K562 (cell line): ENCODE results near the gene ZGLP1. TPM values are rescaled to one million over a fixed set of nuclear protein-coding genes. Genes with fewer than 3 reads are reported as not detected.

Experiments used
- CBX2 ChIP-seq: fragments of 200-600 bp; sonication (generic); IDR thresholded peaks from one replicate; pipeline ENCODE4 v1.6.1; 2012; ENCODE audit warnings: mild to moderate bottlenecking, low read length, inconsistent platforms; ENCODE audit not compliant: insufficient read depth, poor library complexity, severe bottlenecking
- CREB1 ChIP-seq, 2 experiments: sonication (generic) in 1 of 2; formaldehyde crosslinking in 1 of 2; IDR thresholded peaks; 2 replicates each; pipeline versions ENCODE4 v1.6.1 to v1.8.0; 2012 to 2022; ENCODE audit warnings: inconsistent platforms in 1 of 2, mild to moderate bottlenecking in 1 of 2, missing genetic modification reagents in 1 of 2, moderate library complexity in 1 of 2
- CREM ChIP-seq: IDR thresholded peaks from 2 replicates; pipeline ENCODE4 v1.6.1; 2014; ENCODE audit warnings: antibody characterized with exemption, low read depth
- CTCF ChIP-seq, 3 experiments: IDR thresholded peaks in 2 of 3; conservative IDR thresholded peaks in 1 of 3; 2 replicates each; pipeline ENCODE4 v1.5.1; 2011 to 2012; ENCODE audit warnings: low read length in 3 of 3, mild to moderate bottlenecking in 3 of 3, control low read depth in 2 of 3, improper control_type of control experiment in 1 of 3, inconsistent platforms in 1 of 3, low read depth in 1 of 3, mixed read lengths in 1 of 3, moderate library complexity in 1 of 3; ENCODE audit not compliant: insufficient read depth in 2 of 3
- CTCFL ChIP-seq: IDR thresholded peaks from 2 replicates; pipeline ENCODE4 v1.6.1; 2011; ENCODE audit warnings: borderline replicate concordance, low read depth, mild to moderate bottlenecking, moderate library complexity, low read length; ENCODE audit not compliant: insufficient read depth, poor library complexity, severe bottlenecking
- DMBX1 ChIP-seq: fragments of 250-450 bp; sonication (Bioruptor Pico); IDR thresholded peaks from 2 replicates; pipeline ENCODE4 v1.8.0; 2022; ENCODE audit warnings: inconsistent platforms, mild to moderate bottlenecking, moderate library complexity, borderline replicate concordance
- ESRRA ChIP-seq: fragments of 450-650 bp; IDR thresholded peaks from 2 replicates; pipeline ENCODE4 v1.6.1; 2014; ENCODE audit warnings: low read depth, mild to moderate bottlenecking, moderate library complexity, borderline replicate concordance
- HDGF ChIP-seq: fragments of 450-650 bp; IDR thresholded peaks from 2 replicates; pipeline ENCODE4 v1.6.1; 2016
- HNRNPK ChIP-seq: fragments of 200-400 bp; formaldehyde crosslinking; IDR thresholded peaks from one replicate; pipeline ENCODE4 v1.6.1; 2018; ENCODE audit warnings: mild to moderate bottlenecking, low read depth, low read length; ENCODE audit not compliant: poor library complexity, severe bottlenecking
- MYNN ChIP-seq, 2 experiments: sonication (generic); formaldehyde crosslinking in 1 of 2; IDR thresholded peaks; 2 replicates each; pipeline versions ENCODE4 v1.5.0 to v1.6.1; 2016 to 2020; ENCODE audit warnings: antibody characterized with exemption in 1 of 2, missing genetic modification reagents in 1 of 2
- NR3C1 ChIP-seq: sonication (generic); formaldehyde crosslinking; IDR thresholded peaks from 2 replicates; pipeline ENCODE4 v1.8.1; 2022; ENCODE audit warnings: missing genetic modification reagents
- PKNOX1 ChIP-seq: fragments of 450-650 bp; IDR thresholded peaks from 2 replicates; pipeline ENCODE4 v1.6.1; 2016
- POLR2A ChIP-seq: fragments of 450-650 bp; conservative IDR thresholded peaks from 2 replicates; pipeline ENCODE4 v1.6.1; 2016
- RFX5 ChIP-seq: IDR thresholded peaks from 2 replicates; pipeline ENCODE4 v1.6.1; 2011; ENCODE audit warnings: low read depth, mild to moderate bottlenecking, improper control_type of control experiment, low read length
- SMC3 ChIP-seq: conservative IDR thresholded peaks from 2 replicates; pipeline ENCODE4 v1.6.1; 2011; ENCODE audit warnings: low read depth, low read length, improper control_type of control experiment; ENCODE audit not compliant: insufficient read depth
- STAG1 ChIP-seq: sonication (generic); formaldehyde crosslinking; IDR thresholded peaks from 2 replicates; pipeline ENCODE4 v1.5.0; 2020; ENCODE audit warnings: missing genetic modification reagents, borderline replicate concordance
- SUPT5H ChIP-seq: fragments of 450-650 bp; IDR thresholded peaks from 2 replicates; pipeline ENCODE4 v1.6.1; 2016
- XRCC5 ChIP-seq: fragments of 200-400 bp; formaldehyde crosslinking; IDR thresholded peaks from 2 replicates; pipeline ENCODE4 v1.6.1; 2017; ENCODE audit warnings: low read depth, mild to moderate bottlenecking, low read length
- ZBTB7A ChIP-seq: IDR thresholded peaks from 2 replicates; pipeline ENCODE4 v1.6.1; 2011; ENCODE audit warnings: low read depth, mild to moderate bottlenecking, low read length, moderate library complexity, borderline replicate concordance; ENCODE audit not compliant: control insufficient read depth
- ZEB2 ChIP-seq: fragments of 450-650 bp; IDR thresholded peaks from 2 replicates; pipeline ENCODE4 v1.6.1; 2016
- ZNF384 ChIP-seq: IDR thresholded peaks from 2 replicates; pipeline ENCODE4 v1.6.1; 2012; ENCODE audit warnings: low read depth, low read length, improper control_type of control experiment
- polyA plus RNA-seq, 8 experiments: library from polyadenylated mRNA; depleted of rRNA in 4 of 8; stranded (reverse) in 5 of 8; unstranded in 3 of 8; fragments of >200 nt; fragmentation: Nextera tagmentation in 2 of 8; fragmentation: Illumina TruSeq in 1 of 8; extraction: Ambion mirVana in 2 of 8; extraction: Trizol in 1 of 8; gene quantifications; 2 replicates each; pipeline versions ENCODE4 v1.2.1 to v1.2.3, GENCODE V29; 2011 to 2014; ENCODE audit warnings: inconsistent platforms in 1 of 8, missing spikeins in 1 of 8
- total RNA-seq, 7 experiments: library from RNA; depleted of rRNA in 6 of 7; stranded (reverse); fragments of >200 nt in 6 of 7; fragmentation: Illumina TruSeq in 2 of 7; extraction: Trizol in 2 of 7; gene quantifications; 2 replicates each; pipeline versions ENCODE4 v1.2.1 to v1.2.3, GENCODE V29; 2011 to 2021; ENCODE audit warnings: low replicate concordance in 1 of 7
- TF ChIP-seq, protein P1 (sequence below): sonication (generic); formaldehyde crosslinking; IDR thresholded peaks from 2 replicates; pipeline ENCODE4 v1.8.0; 2022; ENCODE audit warnings: missing genetic modification reagents, mild to moderate bottlenecking, moderate library complexity, borderline replicate concordance

The ZGLP1 gene
- total and polyA plus RNA-seq, 9 of the 15 experiments (the other 6 are each of a cell fraction or from before 2014, with no cell fraction given): 0.24 to 4.5 (median 2.2) TPM

DNA sequence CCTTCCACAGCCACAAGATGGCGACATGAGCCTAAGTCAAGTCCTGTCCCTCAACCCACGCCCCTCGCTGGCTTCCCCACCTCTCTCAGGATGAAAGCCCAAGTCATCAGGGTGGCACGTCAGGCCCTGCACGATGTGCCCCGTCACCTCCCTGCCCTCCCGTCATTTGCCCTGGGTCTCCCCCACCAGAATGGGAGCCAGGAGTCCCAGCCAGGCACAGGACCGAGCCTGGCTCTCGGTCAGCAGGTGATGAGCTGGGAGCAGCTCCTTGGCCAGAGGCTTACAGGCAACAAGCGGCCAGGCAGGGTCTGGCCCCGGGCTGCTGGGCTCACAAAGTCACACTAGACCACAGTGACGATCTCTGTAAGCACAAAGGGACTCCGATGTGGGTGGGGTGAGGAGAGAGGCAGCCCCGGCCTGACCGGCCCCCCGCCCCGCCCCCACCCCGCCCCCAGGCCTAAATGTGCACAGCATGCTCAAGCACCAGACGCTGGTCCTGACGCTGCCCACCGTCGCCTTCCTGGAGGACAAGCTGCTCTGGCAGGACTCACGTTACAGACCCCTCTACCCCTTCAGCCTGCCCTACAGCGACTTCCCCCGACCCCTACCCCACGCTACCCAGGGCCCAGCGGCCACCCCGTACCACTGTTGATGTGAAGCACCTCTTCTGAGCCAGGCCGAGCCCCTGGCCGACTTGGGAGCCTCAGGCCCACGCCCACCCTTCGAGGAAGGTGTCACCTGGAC lies 50.3 kb downstream of the ZGLP1 start (continued):
- no peak for TF ChIP-seq CREB1 (IDR thresholded peaks at IDR 0.05)
- TF ChIP-seq CREB1 (CRISPR knock-in tag; IDR thresholded peaks at IDR 0.05): 0 out of 2 replicates have a peak, but pooled peaks have one; percentile 17
- TF ChIP-seq ZNF384: peak; percentile 99
- TF ChIP-seq HNRNPK: no peak
- TF ChIP-seq, protein P1, sequence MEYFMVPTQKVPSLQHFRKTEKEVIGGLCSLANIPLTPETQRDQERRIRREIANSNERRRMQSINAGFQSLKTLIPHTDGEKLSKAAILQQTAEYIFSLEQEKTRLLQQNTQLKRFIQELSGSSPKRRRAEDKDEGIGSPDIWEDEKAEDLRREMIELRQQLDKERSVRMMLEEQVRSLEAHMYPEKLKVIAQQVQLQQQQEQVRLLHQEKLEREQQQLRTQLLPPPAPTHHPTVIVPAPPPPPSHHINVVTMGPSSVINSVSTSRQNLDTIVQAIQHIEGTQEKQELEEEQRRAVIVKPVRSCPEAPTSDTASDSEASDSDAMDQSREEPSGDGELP (CRISPR knock-in tag): peak; percentile 25; the same call in 1 of the 2 replicates
- TF ChIP-seq POLR2A: peak; percentile 40; the same call in 1 of the 2 replicates
- peak; percentile 66; the same call in 1 of the 2 replicates for TF ChIP-seq MYNN (IDR thresholded peaks at IDR 0.05)
- no peak for TF ChIP-seq MYNN (CRISPR knock-in tag; IDR thresholded peaks at IDR 0.05)
- TF ChIP-seq XRCC5: peak; percentile 70; the same call in 1 of the 2 replicates
- TF ChIP-seq CTCFL: peak; percentile 76
- TF ChIP-seq ZEB2: no peak
- no peak for TF ChIP-seq CBX2
- TF ChIP-seq CTCF (IDR thresholded peaks at IDR 0.05 in 2 of 3, conservative IDR thresholded peaks at IDR 0.05 in 1 of 3; ENCODE audit: insufficient read depth in 2 of 3, low read depth in 1 of 3, low read length in 3 of 3): peak; percentile 78 to 87 (median 85)
- peak; percentile 65 for TF ChIP-seq PKNOX1
- no peak for TF ChIP-seq NR3C1
- TF ChIP-seq HDGF: peak; percentile 72; the same call in 1 of the 2 replicates
- peak; percentile 31; the same call in 1 of the 2 replicates for TF ChIP-seq ZBTB7A
- TF ChIP-seq ESRRA: peak; percentile 62
- peak; percentile 85 for TF ChIP-seq STAG1 (CRISPR knock-in tag)
- no peak for TF ChIP-seq RFX5
- TF ChIP-seq SUPT5H: peak; percentile 40
- TF ChIP-seq CREM: 0 out of 2 replicates have a peak, but pooled peaks have one; percentile 24
- no peak for TF ChIP-seq DMBX1 (CRISPR knock-in tag)
- peak; percentile 77 for TF ChIP-seq SMC3
